Measurements from ENCODE around the gene CALHM6. TPM values are rescaled to one million over a fixed set of nuclear protein-coding genes. Genes with fewer than 3 reads are reported as not detected.

CALHM6 gene
- total and polyA plus RNA-seq, 2 experiments from 2014 or later: 4.9 TPM; not detected in 1

- Histone ChIP-seq H3K4me3 (no peak overlapping the region), H3K27me3 (no peaks in the 10 kb centered on the region), H3K9me3 (ENCODE audit: low read depth) (no peaks in the 10 kb centered on the region), H3K36me3 (no peaks in the 10 kb centered on the region), H3K27ac (no peak overlapping the region), H3K4me1 (ENCODE audit: low read depth) (no peaks in the 10 kb centered on the region)
- DNase-seq (ENCODE audit: low read depth in 1 of 2, low spot score in 1 of 2): no peak
- no peak for TF ChIP-seq CTCF (IDR thresholded peaks at IDR 0.05; ENCODE audit: low read depth, low read length)
Observed at GRCh38 chr6:116445102-116445501, 16.1 kb upstream of the CALHM6 start.

GRCh38 chr6:116446399-116446798 lies 14.8 kb upstream of the CALHM6 start:
- peak in 1 of 2 donors; percentile 30 for DNase-seq (ENCODE audit: low read depth in 1 of 2, low spot score in 1 of 2)
- Histone ChIP-seq H3K9me3 (ENCODE audit: low read depth) (no peaks in the 10 kb centered on the region), H3K27me3 (no peaks in the 10 kb centered on the region), H3K4me3 (no peak overlapping the region), H3K4me1 (ENCODE audit: low read depth) (no peaks in the 10 kb centered on the region), H3K27ac (no peak overlapping the region), H3K36me3 (no peaks in the 10 kb centered on the region)
- no peak for TF ChIP-seq CTCF (IDR thresholded peaks at IDR 0.05; ENCODE audit: low read depth, low read length)

GRCh38 chr6:116447052-116447451 lies 14.1 kb upstream of the CALHM6 start:
- Histone ChIP-seq H3K36me3 (no peaks in the 10 kb centered on the region), H3K9me3 (ENCODE audit: low read depth) (no peaks in the 10 kb centered on the region), H3K4me1 (ENCODE audit: low read depth) (no peaks in the 10 kb centered on the region), H3K27ac (no peak overlapping the region), H3K4me3 (no peak overlapping the region), H3K27me3 (no peaks in the 10 kb centered on the region)
- TF ChIP-seq CTCF (IDR thresholded peaks at IDR 0.05; ENCODE audit: low read depth, low read length): no peak
- DNase-seq (ENCODE audit: low read depth in 1 of 2, low spot score in 1 of 2): peak in 1 of 2 donors; percentile 55

- no peaks in the 10 kb centered on the region for H3K36me3 ChIP-seq
- no peaks in the 10 kb centered on the region for H3K4me1 ChIP-seq (ENCODE audit: low read depth)
- no peaks in the 10 kb centered on the region for H3K27me3 ChIP-seq
- no peaks in the 10 kb centered on the region for H3K9me3 ChIP-seq (ENCODE audit: low read depth)
- H3K27ac ChIP-seq: no peak overlapping the region
- H3K4me3 ChIP-seq: no peak overlapping the region
- no peak for TF ChIP-seq CTCF (IDR thresholded peaks at IDR 0.05; ENCODE audit: low read depth, low read length)
- DNase-seq (ENCODE audit: low read depth in 1 of 2, low spot score in 1 of 2): peak in 1 of 2 donors; percentile 99
Observed at GRCh38 chr6:116447496-116448011, 13.6 kb upstream of the CALHM6 start.

GRCh38 chr6:116449565-116449964 lies 11.6 kb upstream of the CALHM6 start:
- H3K4me1 ChIP-seq (ENCODE audit: low read depth): no peaks in the 10 kb centered on the region
- TF ChIP-seq CTCF (IDR thresholded peaks at IDR 0.05; ENCODE audit: low read depth, low read length): no peak
- no peaks in the 10 kb centered on the region for H3K9me3 ChIP-seq (ENCODE audit: low read depth)
- H3K27ac ChIP-seq: no peak overlapping the region
- H3K4me3 ChIP-seq: no peak overlapping the region
- no peaks in the 10 kb centered on the region for H3K36me3 ChIP-seq
- H3K27me3 ChIP-seq: no peaks in the 10 kb centered on the region
- DNase-seq (ENCODE audit: low read depth in 1 of 2, low spot score in 1 of 2): no peak

Measured in cardiac muscle cell (in vitro differentiated cells and primary cell).